GM12865 (cell line): Measurements from ENCODE around the gene CNOT4.

ENCODE experiments used
- DNase-seq: peaks from one replicate; pipeline ENCODE4 v3.0.0; 2010; ENCODE audit warnings: low read depth
- H3K4me3 ChIP-seq: 2 replicates; pipeline ENCODE4 v1.5.1; 2011; ENCODE audit warnings: mild to moderate bottlenecking, low read depth, low read length, control low read depth
- TF ChIP-seq, protein P1 (sequence below): IDR thresholded peaks from 2 replicates; pipeline ENCODE4 v1.5.1; 2011; ENCODE audit warnings: low read length, control low read depth, low read depth, inconsistent platforms; ENCODE audit not compliant: insufficient read depth; ENCODE audit errors: missing control alignments

CNOT4 gene

DNA sequence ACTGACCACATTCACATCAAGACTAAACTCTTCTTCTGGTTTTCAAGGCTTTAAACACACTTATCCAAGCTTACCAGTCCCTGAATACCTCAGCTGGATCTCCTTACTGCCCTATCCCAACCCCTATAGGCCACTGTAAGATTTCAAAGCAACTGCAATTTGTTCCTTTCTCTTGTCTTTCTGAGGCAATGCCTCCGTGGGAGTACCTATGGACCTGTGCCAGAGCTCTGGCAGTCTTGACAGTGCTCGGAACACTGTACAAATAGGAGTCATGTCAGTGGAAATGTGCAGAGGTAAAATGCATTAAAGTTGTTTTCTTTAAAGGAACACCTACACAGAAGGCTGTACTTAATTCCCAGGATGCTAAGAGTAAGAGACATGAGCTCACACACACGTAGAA is 124.7 kb downstream of the CNOT4 start:
- TF ChIP-seq, protein P1, sequence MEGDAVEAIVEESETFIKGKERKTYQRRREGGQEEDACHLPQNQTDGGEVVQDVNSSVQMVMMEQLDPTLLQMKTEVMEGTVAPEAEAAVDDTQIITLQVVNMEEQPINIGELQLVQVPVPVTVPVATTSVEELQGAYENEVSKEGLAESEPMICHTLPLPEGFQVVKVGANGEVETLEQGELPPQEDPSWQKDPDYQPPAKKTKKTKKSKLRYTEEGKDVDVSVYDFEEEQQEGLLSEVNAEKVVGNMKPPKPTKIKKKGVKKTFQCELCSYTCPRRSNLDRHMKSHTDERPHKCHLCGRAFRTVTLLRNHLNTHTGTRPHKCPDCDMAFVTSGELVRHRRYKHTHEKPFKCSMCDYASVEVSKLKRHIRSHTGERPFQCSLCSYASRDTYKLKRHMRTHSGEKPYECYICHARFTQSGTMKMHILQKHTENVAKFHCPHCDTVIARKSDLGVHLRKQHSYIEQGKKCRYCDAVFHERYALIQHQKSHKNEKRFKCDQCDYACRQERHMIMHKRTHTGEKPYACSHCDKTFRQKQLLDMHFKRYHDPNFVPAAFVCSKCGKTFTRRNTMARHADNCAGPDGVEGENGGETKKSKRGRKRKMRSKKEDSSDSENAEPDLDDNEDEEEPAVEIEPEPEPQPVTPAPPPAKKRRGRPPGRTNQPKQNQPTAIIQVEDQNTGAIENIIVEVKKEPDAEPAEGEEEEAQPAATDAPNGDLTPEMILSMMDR: no peak
- H3K4me3 ChIP-seq: no peak overlapping the region
- no peak for DNase-seq

DNA sequence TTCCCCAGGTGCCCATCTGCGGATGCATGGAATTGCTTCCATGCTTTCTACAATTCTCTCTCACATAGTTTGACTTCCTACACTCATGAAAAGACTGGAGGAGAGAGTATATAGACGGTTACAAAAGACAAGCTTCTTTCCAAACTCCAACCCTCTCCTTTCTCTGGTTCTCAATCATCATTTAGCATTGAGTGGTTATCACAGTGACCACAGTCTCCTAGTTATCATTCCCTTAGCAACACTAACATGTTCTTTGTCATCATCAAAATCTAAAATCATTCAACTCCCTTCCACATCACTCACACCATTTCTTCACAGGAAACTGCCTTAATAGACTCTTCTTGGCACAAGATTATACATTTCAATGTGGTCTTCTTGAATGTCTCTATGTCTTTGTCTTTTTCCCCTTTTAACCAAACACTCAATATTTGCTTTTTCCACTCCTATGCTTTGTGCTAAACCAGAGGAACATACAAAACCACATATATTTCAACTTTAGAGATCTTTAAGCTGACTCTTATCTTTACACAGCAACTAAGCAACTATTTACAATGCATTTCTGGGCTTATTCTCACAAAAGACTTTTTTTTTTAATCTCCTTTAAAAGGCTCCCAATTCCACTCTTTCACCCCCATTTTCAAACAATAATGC is 126.3 kb downstream of the CNOT4 start:
- DNase-seq: no peak
- no peak overlapping the region for H3K4me3 ChIP-seq
- TF ChIP-seq, protein P1: no peak

DNA sequence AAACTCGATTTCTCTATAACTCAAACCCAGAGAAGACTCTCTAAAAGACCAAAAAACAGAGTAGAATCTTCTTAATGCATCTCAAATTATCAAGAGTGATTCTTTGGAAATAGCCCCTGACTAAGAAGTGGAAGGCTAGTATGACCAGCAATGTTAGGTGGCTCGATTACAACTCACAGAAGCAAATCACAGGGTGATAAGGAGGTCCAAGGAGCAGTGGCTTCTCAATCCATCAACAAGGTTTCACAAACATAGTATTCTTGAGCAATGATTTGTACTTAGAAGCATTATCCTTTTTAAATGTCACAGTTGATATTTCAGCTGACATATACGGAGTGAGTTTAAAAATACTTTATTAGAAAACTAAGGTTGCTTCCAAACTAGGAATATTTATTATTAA is 127.7 kb downstream of the CNOT4 start:
- TF ChIP-seq, protein P1: no peak
- no peak for DNase-seq
- no peak overlapping the region for H3K4me3 ChIP-seq

DNA sequence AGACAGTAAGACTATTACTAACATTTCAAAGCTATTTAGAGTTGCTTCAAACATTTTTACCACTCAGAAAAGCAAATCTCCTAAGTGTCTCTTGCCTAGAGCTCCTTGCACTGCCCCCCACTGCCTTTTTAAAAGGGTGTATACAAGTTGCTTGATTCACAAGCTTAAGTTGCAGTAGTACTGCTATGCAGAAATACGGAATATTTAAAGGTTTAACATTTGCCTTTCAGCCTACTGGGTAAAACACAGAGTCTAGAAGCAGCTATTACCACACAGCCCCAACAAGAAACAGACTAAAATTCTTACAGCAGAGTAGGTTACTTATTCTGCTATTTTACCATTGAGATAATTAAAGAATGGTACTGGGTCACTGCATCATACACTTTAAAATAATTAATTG is 128.5 kb downstream of the CNOT4 start:
- no peak overlapping the region for H3K4me3 ChIP-seq
- DNase-seq: no peak
- TF ChIP-seq, protein P1: no peak

DNA sequence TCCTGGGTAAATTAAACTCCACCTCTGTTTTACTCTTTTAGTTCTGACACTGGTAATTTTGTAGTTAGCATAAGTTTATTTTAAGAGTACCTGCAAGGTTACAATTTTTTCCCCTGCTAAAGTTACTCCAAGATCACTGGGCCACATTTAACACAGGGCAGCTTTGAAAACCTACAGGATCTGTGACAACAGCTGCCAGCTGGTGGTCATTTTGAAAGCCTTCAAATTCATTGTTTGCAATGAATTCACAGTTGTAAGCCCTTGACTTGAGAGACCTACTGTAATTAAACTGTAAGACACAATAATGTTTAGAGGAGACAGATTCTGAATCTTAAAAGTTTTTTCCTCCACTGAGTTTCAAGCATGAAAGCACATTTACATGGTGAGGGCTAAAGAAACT is 129.6 kb downstream of the CNOT4 start:
- TF ChIP-seq, protein P1: no peak
- H3K4me3 ChIP-seq: no peak overlapping the region
- DNase-seq: no peak

DNA sequence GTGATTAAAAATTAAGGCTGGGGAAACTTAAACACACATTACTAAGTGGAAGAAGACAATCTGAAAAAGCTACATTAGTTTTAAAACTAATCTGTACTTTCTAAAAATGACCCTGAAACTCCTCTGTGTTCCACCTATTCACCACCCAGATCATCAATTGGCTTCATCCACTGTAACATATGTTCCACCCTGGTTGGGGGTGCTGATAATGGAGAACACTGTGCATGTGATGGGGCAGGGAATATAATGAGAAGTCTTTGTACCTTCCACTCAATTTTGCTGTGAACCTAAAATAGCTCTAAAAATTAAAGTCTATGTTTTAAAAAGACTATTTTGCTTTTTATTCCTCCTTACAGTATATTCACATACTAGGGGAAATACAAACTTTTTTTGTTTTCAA is 132.7 kb downstream of the CNOT4 start:
- TF ChIP-seq, protein P1: no peak
- no peak for DNase-seq
- no peak overlapping the region for H3K4me3 ChIP-seq
